Activated T-cell treated with anti-CD3 and anti-CD28 coated beads for 48 hours (primary cell): ENCODE data around the gene LETMD1.
"Not testable (repeated sequence)": the region's sequence is repeated elsewhere in the genome, so short reads cannot be mapped to it uniquely, and the experiment has no call there.

Source experiments
- DNase-seq: peaks from one replicate; pipeline ENCODE4 v3.0.0-alpha.2; 2020; ENCODE audit warnings: low read depth

Gene LETMD1, protein sequence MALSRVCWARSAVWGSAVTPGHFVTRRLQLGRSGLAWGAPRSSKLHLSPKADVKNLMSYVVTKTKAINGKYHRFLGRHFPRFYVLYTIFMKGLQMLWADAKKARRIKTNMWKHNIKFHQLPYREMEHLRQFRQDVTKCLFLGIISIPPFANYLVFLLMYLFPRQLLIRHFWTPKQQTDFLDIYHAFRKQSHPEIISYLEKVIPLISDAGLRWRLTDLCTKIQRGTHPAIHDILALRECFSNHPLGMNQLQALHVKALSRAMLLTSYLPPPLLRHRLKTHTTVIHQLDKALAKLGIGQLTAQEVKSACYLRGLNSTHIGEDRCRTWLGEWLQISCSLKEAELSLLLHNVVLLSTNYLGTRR

DNA sequence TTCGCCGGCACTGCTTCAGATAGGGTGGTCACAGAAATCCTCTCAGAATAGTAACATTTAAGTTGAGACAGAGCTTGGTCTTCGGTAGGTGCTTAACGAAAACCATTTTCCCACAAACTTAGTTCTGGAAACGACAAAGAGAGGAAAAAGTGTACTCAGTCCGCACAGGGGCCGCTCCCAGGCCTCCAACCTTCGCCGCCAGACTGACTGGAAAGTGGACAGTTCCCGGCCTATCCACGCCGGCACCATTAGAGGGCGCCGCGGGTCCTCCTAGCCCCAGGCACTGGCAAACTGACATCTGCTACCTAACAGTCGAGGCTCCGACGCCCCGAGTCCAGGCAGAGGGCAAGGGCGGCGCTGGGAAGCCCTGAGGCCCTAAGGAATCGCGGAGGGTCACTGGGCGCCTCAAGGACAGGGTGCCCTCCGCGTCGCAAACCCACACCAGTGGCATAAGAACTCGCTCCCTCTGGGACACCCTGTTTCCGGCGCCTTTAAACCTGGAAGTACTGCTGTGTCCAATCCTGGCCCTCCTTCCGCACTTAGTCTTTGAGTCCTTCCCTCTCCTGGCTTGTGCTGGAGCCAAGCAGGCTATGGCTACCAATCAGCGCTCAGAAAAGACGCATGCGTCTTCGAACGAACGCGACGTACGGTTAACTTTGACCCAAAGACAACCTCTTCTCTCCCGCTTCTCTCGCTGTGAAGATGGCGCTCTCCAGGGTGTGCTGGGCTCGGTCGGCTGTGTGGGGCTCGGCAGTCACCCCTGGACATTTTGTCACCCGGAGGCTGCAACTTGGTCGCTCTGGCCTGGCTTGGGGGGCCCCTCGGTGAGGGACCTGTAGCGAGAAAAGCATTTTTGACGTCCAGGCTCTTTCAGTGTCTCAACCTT, at the start of gene LETMD1:
TSS of gene LETMD1 (plus strand) at position 673 of the 886 bp plus-strand sequence. CDS start at position 703, 30 bp downstream.
- DNase-seq = peak; percentile 82

DNA sequence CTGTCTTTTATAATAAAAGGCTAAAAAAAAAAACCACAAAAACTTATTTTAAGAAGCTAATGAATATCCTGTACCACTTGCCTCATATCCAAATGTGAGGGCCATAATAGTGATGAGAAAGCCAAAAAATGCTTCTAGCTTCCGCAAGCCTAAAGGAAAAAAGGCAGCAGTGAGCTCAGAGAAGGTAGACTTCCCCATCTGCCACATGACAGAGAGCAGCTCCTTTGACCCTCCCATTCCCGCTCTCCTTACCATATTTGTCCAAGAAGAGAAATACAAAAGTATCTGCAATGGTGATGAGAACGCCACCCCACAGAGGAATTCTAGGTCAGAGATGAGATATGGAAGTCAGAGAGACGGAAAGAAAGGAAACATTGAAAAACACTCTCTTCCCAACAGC, 49.0 kb upstream of the LETMD1 start:
- no peak for DNase-seq

DNA sequence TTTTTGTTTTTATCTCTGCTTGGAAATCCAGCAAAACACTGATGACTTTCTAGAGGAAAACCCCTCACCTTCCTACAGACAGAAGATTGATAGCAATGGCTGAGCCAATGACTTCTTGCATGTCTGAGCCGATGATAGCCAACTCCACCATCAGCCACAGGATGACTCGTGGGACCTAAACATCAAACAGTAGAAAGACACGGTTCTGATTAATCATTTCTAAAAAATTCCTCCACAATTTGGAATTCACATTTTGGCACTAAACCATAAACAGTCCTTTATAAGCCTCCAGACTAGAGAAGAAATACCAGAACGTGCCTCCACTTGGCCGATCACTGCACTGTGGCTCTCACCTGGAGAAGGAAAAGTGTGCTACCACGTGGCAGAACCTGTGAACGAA, 47.9 kb upstream of the LETMD1 start:
- DNase-seq = no peak

DNA sequence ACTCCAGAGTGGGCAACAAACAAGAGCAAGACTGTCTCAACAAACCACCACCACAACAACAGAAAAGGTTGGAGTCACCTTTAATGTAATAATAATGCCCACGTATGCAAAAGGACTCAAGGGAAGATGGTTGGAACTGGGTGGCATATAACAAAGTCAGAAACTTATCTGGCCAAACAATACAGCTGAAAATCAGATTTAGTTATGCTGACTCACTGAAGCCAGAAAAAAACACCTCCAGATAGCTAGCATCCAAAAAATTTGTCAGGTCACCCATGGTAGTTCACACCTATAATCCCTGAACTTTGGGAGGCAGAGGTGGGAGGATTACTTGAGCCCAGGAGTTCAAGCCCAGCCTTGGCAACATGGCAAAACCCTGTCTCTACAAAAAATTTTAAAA, 46.3 kb upstream of the LETMD1 start:
- DNase-seq = no peak

DNA sequence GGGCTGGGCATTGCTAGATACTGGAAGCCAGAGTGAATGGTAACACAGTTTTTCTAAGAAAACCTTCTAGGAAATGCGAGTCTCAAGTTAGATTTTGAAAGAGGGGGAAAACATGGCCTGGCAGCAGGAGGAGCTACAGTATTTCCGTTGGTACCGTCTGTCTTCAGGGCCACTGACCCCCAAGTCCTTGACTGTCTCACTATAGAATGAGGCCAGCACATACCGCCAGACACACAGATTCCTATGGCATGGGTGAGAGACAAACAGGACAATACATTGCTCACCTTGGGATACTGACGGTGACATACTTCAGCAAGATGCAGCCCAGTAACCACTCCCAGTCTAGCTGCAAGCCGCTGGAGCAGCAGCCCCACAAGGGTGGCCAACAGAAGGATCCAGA, 43.6 kb upstream of the LETMD1 start:
- DNase-seq = no peak

DNA sequence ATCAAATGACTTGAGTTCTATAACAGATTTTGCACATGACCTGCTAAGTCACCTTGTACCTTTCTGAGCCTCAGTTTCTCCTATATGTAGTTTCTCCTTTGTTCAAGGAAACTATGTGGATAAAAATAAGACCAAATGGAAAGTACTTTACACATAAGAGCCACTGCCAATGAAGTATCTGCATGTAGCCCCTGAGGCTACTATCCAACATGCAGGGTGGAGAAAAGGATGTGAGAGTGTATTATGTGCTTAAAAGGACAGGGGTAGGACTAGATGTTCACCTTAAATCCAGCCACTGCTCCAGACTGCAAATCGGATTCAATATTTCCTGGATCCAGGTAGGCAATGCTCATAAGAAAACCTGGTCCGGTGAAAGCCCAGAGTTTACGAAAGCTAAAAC, 43.1 kb upstream of the LETMD1 start:
- no peak for DNase-seq

DNA sequence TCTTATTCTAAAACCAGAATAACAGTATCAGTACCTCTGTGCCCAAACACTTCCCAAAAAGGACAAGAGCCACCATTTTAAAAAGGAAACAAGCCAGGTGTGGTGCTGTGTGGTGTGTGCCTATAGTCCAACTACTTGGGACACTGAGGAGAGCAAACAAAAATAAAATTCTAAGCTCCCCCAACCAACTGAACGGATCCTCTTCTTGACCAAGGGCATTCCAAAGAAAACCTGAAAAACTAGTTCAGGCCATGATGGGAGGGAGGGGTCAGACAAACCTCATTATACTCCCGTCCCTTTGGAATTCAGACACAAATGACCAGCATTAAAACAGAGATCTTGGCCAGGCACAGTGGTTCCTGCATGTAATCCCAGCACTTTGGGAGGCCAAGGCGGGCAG, 42.5 kb upstream of the LETMD1 start:
- no peak for DNase-seq

DNA sequence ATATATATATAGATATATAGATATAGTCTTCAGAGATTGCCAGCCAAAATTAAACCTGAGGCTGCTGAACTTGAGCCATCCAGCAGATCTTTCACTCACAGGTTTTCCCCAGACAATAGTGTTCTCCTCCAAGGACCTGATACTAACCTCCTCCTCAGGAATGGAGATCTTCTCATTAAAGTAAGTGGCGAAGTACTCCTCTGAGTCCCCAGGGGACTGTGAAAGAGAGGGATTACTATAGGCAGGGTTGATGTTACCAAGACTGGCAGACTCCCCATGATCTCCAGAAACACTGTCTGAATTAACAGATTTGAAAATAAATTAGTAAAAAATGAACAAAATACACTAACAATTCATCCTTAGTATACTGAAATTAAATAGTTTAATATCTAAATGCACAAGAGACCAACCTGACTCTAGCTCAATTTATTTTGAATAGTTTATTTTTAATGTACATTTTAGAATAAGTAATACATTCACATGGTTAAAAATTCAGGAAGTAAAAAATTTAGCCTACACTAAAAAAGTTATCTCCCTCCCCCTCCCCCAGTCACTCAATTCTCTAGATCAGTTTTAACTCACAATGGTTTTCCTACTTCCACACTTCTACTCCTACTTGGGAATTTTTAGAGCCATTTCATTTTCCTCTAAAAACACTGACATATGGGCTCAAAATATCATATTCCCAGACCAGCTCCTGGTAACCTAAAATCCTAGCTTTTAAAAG, 39.6 kb upstream of the LETMD1 start:
- no peak for DNase-seq

DNA sequence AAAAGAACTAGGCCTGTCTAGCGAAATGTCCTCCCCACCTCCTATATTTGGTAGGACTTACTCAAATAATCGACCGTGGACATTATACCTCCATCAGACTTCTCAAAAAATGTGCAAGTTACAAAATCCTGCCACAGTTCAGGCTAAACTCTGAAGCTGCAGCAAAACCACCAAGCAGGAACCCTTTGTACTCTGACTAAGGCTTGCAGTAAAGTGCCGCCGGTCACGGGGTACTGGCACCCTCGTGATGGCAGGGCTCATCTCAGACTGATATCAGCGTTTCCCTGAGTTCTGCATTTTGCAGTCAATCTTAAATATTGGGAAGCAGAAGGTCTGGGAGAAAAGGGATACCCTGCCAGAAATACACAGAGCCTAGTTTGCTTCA, 39.1 kb upstream of the LETMD1 start:
- DNase-seq = peak; percentile 33

DNA sequence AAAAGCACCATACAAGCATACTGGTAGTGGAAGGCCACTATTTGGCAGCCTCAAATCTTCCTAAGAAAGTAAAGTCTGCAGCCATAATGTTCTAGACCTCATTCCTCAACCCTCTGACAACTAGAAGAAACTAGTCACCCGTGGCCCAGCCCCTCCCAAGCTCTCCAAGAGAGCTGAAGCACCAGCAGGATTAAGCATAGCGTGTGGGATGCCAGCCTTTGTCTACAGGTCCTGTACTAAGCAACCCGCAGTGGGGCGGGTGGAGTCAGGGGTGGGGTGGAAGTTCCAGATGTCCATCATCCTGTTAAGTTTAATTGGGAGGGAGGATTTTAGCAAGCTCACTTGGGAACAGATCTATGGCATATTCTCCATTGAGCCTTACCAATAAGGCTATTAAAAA, 36.2 kb upstream of the LETMD1 start:
- no peak for DNase-seq

DNA sequence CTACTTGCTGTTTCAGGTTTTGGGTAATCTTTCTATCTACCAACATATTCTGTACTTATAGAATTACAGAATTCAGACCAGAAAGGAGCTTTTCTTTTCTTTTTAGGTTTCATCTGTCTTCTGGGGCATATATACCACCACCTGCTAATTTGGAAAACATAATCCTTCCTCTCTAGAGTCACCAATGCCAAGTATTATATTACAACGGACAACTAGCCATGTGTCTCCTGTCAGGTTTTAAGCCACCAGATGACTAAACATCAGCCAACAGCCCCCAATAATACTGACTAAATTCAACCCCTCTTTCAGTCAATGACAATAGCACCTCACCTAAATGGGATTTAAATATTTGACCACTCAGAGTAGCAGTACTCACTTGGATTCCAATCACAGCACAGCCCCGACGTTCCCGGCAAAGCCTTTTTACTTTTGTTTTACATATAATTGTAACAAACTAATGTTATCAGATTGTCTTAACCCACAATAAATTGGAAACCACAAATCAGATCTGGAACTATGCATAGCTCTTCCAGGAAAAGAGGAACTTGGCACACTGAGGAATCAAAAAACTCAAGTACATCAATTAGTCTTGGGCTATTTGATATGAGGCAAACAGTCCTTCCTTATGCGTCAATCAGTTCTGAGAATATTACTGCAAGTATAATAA, 35.4 kb upstream of the LETMD1 start:
- DNase-seq = no peak

DNA sequence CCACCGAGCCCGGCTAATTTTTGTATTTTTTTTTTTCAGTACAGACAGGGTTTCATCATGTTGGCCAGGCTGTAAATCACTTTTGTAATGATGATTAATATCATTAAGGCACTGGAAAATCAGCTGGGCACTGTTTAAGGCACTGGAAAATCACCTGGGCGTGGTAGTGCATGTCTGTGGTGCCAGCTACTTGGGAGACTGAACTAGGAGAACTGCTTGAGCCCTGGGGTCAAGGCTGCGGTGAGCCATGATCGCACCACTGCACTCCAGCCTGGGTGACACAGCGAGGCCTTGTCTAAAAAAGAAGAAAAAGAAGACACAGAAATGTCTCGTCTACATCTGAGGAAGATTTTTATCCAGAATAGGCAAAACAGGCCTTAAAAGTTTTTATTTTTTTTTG, 34.7 kb upstream of the LETMD1 start:
- DNase-seq = no peak

DNA sequence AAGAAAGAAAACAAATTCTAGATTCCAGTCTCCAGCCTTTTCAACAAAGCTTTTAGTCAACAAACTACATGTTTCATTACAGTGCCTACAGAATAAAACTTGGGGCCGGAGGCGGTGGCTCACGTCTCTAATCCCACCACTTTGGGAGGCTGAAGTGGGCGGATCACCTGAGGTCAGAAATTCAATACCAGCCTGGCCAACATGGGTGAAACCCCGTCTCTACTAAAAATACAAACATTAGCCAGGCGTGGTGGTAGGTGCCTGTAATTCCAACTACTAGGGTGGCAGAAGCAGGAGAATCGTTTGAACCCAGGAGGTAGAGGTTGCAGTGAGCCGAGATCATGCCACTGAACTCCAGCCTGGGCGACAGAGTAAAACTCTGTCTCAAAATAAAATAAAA, 33.7 kb upstream of the LETMD1 start:
- not testable (repeated sequence) for DNase-seq

DNA sequence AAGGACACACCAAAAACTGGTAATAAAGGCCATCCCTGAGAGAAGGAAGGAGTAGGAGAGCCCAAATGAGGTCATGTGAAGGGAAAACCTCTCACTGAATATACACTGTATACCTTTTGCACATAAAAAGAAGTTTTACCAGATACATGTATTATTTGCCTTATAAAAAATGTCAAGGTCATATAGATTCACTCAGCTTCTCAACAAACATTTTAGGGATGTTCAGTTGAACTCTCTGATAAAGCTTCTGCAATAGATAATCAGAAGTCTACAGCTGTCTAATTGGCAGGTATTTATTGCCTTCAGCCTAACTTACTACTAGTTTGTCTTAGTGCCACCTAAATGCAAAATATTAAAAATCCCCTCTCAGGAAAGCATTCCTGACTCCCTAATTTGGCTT, 30.7 kb upstream of the LETMD1 start:
- DNase-seq = no peak

DNA sequence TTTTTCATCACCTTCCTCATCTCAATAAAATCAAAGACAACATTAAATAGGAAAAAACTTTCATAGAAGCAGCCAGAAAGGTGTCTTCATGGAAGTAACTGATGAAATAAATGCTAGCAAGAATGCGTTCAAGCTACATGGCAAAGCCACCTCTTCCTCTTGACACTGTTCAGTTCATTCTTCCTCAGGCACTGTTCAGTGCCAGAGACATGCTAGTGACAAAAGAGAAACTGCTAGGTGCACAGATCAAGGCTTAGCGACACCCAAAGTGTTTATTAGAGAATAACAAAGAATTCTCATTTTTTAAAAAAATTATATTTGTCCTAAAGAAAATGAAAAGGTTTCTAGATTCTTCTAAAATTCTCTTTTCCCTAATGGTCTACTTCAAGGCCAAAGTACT, 29.2 kb upstream of the LETMD1 start:
- DNase-seq = no peak

DNA sequence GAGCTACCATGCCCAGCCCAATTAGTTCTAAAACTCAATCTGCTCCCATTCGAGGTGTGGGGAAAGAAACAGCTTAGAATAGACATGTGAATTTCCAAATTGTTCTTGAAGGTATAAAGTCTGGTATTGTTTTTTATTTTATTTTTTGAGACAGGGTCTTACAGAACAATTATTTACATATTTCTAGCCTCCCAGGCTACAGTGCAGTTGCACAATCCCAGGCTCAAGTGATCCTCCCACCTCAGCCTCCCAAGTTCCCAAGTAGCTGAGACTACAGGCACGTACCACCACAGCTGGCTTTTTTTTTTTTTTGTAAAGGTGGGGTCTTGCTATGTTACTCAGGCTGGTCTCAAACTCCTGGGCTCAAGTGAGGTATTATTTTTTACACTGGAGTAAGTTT, 28.2 kb upstream of the LETMD1 start:
- DNase-seq = no peak

DNA sequence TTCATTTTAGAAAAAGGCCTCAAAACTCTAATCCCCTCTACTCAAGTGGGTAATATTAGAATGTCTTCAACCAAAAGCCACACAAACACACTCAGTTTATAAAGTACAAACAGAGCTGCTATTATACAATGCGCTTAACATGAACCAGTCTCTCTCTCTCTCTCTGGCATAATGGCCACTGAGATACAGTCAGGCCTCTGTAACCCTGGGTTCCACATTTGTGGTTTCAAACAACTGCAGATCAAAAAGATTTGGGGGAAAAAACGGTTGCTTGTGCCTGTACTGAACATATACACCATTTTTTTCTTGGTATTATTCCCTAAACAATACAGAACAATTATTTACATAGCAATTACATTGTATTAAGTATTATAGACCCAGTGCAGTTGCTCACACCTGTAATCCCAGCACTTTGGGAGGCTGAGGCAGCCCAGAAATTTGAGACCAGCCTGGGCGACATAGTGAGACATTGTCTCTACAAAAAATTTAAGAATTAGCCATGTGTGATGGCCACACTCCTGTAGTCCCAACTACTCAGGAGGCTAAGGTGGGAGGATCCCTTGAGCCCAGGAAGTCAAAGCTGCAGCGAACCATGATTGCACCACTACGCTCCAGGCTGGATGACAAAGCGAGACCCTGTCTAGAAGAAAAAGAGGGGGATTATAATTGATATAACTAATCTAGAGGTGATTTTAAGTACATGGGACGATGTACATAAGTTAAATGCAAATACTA, 27.5 kb upstream of the LETMD1 start:
- DNase-seq = no peak

DNA sequence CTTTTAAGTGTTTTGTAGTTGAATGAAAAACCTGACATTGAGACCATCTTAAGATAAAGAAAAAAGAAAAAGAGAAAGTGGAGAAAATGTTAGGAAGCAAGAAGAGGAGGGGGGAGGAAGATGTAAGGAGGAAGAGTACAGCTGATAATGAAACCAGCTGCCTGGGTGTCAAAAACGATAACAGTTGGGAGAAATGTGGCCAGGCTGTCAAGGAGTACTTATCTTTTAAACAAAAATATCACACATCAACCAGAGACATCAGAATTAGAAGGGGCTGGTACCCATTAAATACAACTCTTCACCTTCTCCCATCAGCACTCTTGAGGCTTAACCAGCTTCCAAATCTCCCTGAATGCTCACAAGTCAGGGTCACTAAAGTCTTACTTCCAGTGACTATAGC, 26.4 kb upstream of the LETMD1 start:
- no peak for DNase-seq

DNA sequence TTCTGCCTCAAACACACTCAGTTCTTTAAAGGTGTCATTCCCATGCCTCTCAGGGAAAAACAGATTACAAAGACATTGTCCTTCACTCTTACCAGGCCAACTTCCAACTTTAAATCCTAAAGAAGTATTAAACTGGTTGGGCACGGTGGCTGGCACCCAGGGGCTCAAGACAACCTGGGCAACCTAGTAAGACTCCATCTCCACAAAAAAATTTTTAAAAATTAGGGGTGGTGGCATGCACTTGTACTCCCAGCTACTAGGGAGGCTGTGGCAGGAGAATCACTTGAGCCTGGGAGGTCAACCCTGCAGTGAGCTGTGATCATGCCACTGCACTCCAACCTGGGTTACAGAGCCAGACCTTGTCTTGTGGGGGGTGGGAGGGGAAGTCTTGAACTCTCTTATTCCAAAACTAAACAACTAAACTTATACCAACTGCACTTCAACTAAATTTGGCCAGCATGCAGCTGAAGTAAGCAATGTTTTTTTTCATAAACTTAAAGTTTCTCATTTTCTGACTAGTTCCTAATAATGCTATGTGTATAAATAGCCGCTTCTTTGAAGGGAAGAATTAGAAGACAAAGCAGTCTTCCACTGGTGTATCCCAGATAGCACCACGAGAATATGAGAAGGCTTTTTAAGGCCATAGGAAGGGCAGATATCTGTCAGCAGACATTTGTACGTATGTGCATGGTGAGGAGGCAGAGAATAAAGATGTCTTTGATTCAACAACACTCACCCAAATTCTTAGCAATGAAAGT, 24.3 kb upstream of the LETMD1 start:
- no peak for DNase-seq

DNA sequence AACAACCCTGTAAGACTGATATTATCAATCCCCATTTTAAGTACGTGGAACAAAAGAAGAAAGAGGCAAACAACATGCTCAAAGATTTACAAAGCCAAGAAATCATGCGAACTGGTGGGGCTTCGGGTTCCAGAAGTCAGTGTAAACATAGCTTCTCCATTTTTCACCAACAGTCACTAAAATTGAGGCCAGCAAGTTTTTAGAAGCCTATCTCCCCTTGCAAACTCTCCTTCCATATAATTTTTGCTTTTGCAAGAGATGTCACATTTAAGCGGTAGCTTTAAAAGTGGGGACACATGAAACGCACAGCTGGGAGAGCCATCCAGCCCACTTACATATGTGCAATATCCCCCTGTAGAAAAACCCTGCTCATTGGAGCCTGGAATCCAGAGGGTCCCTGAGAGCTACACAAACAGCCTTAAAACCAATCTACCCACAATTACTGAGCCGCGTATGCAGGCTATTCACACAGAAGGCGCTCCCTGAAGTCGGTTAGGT, 22.7 kb upstream of the LETMD1 start:
- no peak for DNase-seq
